H9 (cell line): Measurements from ENCODE around the gene MMP2. TPM values are rescaled to one million over a fixed set of nuclear protein-coding genes. Genes with fewer than 3 reads are reported as not detected.
A peak's percentile ranks its signal among the peaks of the same experiment; 100 is the strongest.

Source experiments
- DNase-seq: peaks from one replicate; pipeline ENCODE4 v3.0.0-alpha.2; 2017
- H2AFZ ChIP-seq: one replicate; pipeline ENCODE4 v1.6.1; 2013; ENCODE audit warnings: mild to moderate bottlenecking, low read length, control low read depth, moderate library complexity
- H2AK5ac ChIP-seq: 2 replicates; pipeline ENCODE4 v1.6.1; 2013; ENCODE audit warnings: low read length, control low read depth, mixed read lengths; ENCODE audit not compliant: insufficient read length
- H2BK120ac ChIP-seq: one replicate; pipeline ENCODE4 v1.6.1; 2013; ENCODE audit warnings: low read depth, mild to moderate bottlenecking, low read length, control low read depth, inconsistent platforms; ENCODE audit not compliant: poor library complexity, severe bottlenecking
- H2BK12ac ChIP-seq: 2 replicates; pipeline ENCODE4 v1.6.1; 2013; ENCODE audit warnings: low read length, control low read depth, mixed read lengths, low read depth; ENCODE audit not compliant: insufficient read length
- H2BK15ac ChIP-seq: 2 replicates; pipeline ENCODE4 v1.6.1; 2013; ENCODE audit warnings: low read depth, low read length, control low read depth
- H2BK20ac ChIP-seq: one replicate; pipeline ENCODE4 v1.6.1; 2013; ENCODE audit warnings: low read depth, mild to moderate bottlenecking, low read length, control low read depth, inconsistent platforms; ENCODE audit not compliant: poor library complexity, severe bottlenecking
- H2BK5ac ChIP-seq: 2 replicates; pipeline ENCODE4 v1.6.1; 2013; ENCODE audit warnings: low read length, control low read depth, mixed read lengths; ENCODE audit not compliant: insufficient read length
- H3K14ac ChIP-seq: 2 replicates; pipeline ENCODE4 v1.6.1; 2013; ENCODE audit warnings: low read length, control low read depth; ENCODE audit not compliant: insufficient read depth
- H3K18ac ChIP-seq: 2 replicates; pipeline ENCODE4 v1.6.1; 2013; ENCODE audit warnings: low read depth, mild to moderate bottlenecking, mixed read lengths, low read length, control low read depth; ENCODE audit not compliant: insufficient read length
- H3K23ac ChIP-seq: 2 replicates; pipeline ENCODE4 v1.6.1; 2013; ENCODE audit warnings: low read length, control low read depth, mixed read lengths, low read depth; ENCODE audit not compliant: insufficient read length
- H3K23me2 ChIP-seq: 2 replicates; pipeline ENCODE4 v1.6.1; 2013; ENCODE audit warnings: low read depth, mild to moderate bottlenecking, mixed read lengths, low read length, control low read depth; ENCODE audit not compliant: insufficient read length, poor library complexity, severe bottlenecking
- H3K27ac ChIP-seq: 2 replicates; pipeline ENCODE4 v1.5.1; 2013; ENCODE audit warnings: low read length, control low read depth, mixed read lengths, low read depth; ENCODE audit not compliant: insufficient read length
- H3K27me3 ChIP-seq: 2 replicates; pipeline ENCODE4 v1.6.1; 2013; ENCODE audit warnings: low read length, control low read depth, inconsistent platforms; ENCODE audit not compliant: insufficient read depth
- H3K4ac ChIP-seq: 2 replicates; pipeline ENCODE4 v1.6.1; 2013; ENCODE audit warnings: low read depth, mild to moderate bottlenecking, control low read depth, inconsistent platforms, low read length, moderate library complexity
- H3K4me1 ChIP-seq: 2 replicates; pipeline ENCODE4 v1.6.1; 2013; ENCODE audit warnings: low read length, control low read depth, inconsistent platforms; ENCODE audit not compliant: insufficient read depth
- H3K4me2 ChIP-seq: 2 replicates; pipeline ENCODE4 v1.6.1; 2013; ENCODE audit warnings: low read length, control low read depth, mixed read lengths; ENCODE audit not compliant: insufficient read length, insufficient read depth
- H3K56ac ChIP-seq: 2 replicates; pipeline ENCODE4 v1.6.1; 2013; ENCODE audit warnings: low read depth, mild to moderate bottlenecking, mixed read lengths, low read length, control low read depth; ENCODE audit not compliant: insufficient read length
- H3K79me1 ChIP-seq: 2 replicates; pipeline ENCODE4 v1.6.1; 2013; ENCODE audit warnings: low read depth, mild to moderate bottlenecking, moderate library complexity, low read length, control low read depth, inconsistent platforms; ENCODE audit not compliant: insufficient read depth, poor library complexity, severe bottlenecking
- H3K79me2 ChIP-seq: 2 replicates; pipeline ENCODE4 v1.6.1; 2013; ENCODE audit warnings: low read length, control low read depth, inconsistent platforms; ENCODE audit not compliant: insufficient read depth
- H3K9ac ChIP-seq: 2 replicates; pipeline ENCODE4 v1.6.1; 2013; ENCODE audit warnings: low read length, control low read depth, mixed read lengths; ENCODE audit not compliant: insufficient read length; ENCODE audit errors: extremely low read depth
- H3K9me3 ChIP-seq: one replicate; pipeline ENCODE4 v1.6.1; 2013; ENCODE audit warnings: low read depth, low read length, inconsistent platforms; ENCODE audit not compliant: control insufficient read depth
- H3T11ph ChIP-seq: one replicate; pipeline ENCODE4 v1.6.1; 2013; ENCODE audit warnings: mild to moderate bottlenecking, low read length, control low read depth, inconsistent platforms
- H4K20me1 ChIP-seq: one replicate; pipeline ENCODE4 v1.6.1; 2013; ENCODE audit not compliant: control insufficient read depth, insufficient read length, insufficient read depth
- H4K5ac ChIP-seq: 2 replicates; pipeline ENCODE4 v1.6.1; 2013; ENCODE audit warnings: low read depth, mild to moderate bottlenecking, mixed read lengths, low read length, control low read depth; ENCODE audit not compliant: insufficient read length
- H4K8ac ChIP-seq: replicated peaks from 2 replicates; pipeline ENCODE4 v1.6.1; 2013; ENCODE audit warnings: low read length, control low read depth, mixed read lengths, low read depth; ENCODE audit not compliant: insufficient read length
- H4K91ac ChIP-seq: 2 replicates; pipeline ENCODE4 v1.6.1; 2013; ENCODE audit warnings: low read depth, mild to moderate bottlenecking, moderate library complexity, mixed read lengths, low read length, control low read depth; ENCODE audit not compliant: insufficient read length
- H3K27ac Mint-ChIP-seq, 3 experiments: 2 replicates in 2 of 3; 3 replicates in 1 of 3; pipeline ENCODE4 v1.8.0; 2020 to 2021; ENCODE audit warnings: mixed read lengths in 3 of 3, mild to moderate bottlenecking in 1 of 3, moderate library complexity in 1 of 3
- H3K27me3 Mint-ChIP-seq: 2 replicates; pipeline ENCODE4 v1.8.0; 2021; ENCODE audit warnings: low read depth, mild to moderate bottlenecking, moderate library complexity, mixed read lengths
- H3K36me3 Mint-ChIP-seq, 3 experiments: 2 replicates in 2 of 3; 3 replicates in 1 of 3; pipeline ENCODE4 v1.8.0; 2020 to 2021; ENCODE audit warnings: low read depth in 3 of 3, mixed read lengths in 3 of 3; ENCODE audit not compliant: insufficient read depth in 1 of 3
- H3K4me1 Mint-ChIP-seq, 2 experiments: 2 replicates each; pipeline ENCODE4 v1.8.0; 2020; ENCODE audit warnings: mixed read lengths in 2 of 2
- H3K4me3 Mint-ChIP-seq, 2 experiments: 2 replicates in 1 of 2; 3 replicates in 1 of 2; pipeline ENCODE4 v1.8.0; 2020 to 2021; ENCODE audit warnings: mild to moderate bottlenecking in 2 of 2, mixed read lengths in 2 of 2, moderate library complexity in 1 of 2
- H3K9me3 Mint-ChIP-seq, 2 experiments: 2 replicates in 1 of 2; 3 replicates in 1 of 2; pipeline ENCODE4 v1.8.0; 2020; ENCODE audit warnings: mild to moderate bottlenecking in 2 of 2, mixed read lengths in 2 of 2, moderate library complexity in 1 of 2
- WGBS: extraction: QIAGEN DNeasy Blood & Tissue Kit; methylation state at CpG from one replicate; pipeline ENCODE4 v1.1.7; 2013; ENCODE audit warnings: missing lambda C conversion rate, low lambda C conversion rate, mixed read lengths; ENCODE audit not compliant: insufficient read length; ENCODE audit errors: extremely low coverage; 5-methylcytosine and 5-hydroxymethylcytosine counted together
- total RNA-seq: library from RNA; stranded (reverse); gene quantifications from 2 replicates; pipeline ENCODE4 v1.2.1, GENCODE V29; 2021
- TF ChIP-seq, protein P1 (sequence below): fragments of 200-600 bp; sonication (generic); conservative IDR thresholded peaks from 3 replicates; pipeline ENCODE4 v1.8.0; 2021; ENCODE audit warnings: antibody characterized with exemption, mild to moderate bottlenecking

Gene MMP2
- total RNA-seq, 1 experiment from 2014 or later: 23.1 TPM

DNA sequence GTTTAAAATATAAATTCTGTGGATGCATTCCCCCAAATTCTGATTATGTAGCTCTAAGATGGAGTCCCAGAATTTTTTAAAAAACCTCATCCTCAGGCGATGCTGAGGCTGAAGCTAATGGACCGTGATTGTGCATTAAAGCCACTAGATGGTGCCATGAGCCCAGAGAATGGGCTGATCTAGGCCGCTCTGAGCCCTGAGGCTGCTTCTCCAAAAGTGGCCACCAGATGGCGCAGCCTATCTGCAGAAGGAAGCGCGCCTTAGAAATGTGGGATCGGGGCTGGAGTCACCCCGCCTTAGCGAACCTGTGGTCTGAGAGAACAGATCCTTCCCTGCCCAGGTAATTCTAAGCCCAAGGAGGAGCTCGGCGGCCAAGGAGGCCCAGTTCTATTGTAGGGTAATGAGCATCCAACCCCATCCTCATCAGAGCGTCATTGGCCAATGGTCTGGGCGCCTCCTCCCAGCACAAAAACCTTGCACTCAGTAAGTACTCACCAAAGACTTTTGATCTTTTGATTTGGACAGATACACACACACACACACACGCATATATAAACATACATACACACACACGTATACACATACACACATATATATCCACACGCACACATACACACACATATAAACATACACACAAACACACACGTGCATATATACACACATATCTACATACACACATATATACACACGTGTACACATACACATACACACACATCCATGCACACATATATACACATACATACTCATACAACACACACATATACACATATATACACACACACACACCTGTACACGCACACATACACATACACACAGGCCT is 13.7 kb upstream of the MMP2 start:
- H3K4ac ChIP-seq: no peak overlapping the region
- H3T11ph ChIP-seq: no peak overlapping the region
- H4K91ac ChIP-seq: no peak overlapping the region
- peaks cover 5 to 13% of the 10 kb centered on the region in 2 experiments; a peak in 2 of 4 replicates for H3K4me1 Mint-ChIP-seq
- peaks cover 44% of the 10 kb centered on the region for H3K27me3 Mint-ChIP-seq
- H4K5ac ChIP-seq: no peak overlapping the region
- H2BK120ac ChIP-seq: no peak overlapping the region
- no peaks in the 10 kb centered on the region for H3K79me2 ChIP-seq
- H3K23me2 ChIP-seq: no peaks in the 10 kb centered on the region
- H3K9ac ChIP-seq: no peak overlapping the region
- no peaks in the 10 kb centered on the region; a peak in 1 of 7 replicates for H3K36me3 Mint-ChIP-seq
- TF ChIP-seq, protein P1, sequence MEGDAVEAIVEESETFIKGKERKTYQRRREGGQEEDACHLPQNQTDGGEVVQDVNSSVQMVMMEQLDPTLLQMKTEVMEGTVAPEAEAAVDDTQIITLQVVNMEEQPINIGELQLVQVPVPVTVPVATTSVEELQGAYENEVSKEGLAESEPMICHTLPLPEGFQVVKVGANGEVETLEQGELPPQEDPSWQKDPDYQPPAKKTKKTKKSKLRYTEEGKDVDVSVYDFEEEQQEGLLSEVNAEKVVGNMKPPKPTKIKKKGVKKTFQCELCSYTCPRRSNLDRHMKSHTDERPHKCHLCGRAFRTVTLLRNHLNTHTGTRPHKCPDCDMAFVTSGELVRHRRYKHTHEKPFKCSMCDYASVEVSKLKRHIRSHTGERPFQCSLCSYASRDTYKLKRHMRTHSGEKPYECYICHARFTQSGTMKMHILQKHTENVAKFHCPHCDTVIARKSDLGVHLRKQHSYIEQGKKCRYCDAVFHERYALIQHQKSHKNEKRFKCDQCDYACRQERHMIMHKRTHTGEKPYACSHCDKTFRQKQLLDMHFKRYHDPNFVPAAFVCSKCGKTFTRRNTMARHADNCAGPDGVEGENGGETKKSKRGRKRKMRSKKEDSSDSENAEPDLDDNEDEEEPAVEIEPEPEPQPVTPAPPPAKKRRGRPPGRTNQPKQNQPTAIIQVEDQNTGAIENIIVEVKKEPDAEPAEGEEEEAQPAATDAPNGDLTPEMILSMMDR: peak; percentile 100
- no peak overlapping the region for H2BK15ac ChIP-seq
- H3K18ac ChIP-seq: no peak overlapping the region
- no peak overlapping the region for H3K56ac ChIP-seq
- no peak overlapping the region for H2BK12ac ChIP-seq
- H3K4me2 ChIP-seq: no peak overlapping the region
- no peak overlapping the region for H3K14ac ChIP-seq
- no peak overlapping the region for H2AK5ac ChIP-seq
- H4K8ac ChIP-seq: no peak overlapping the region
- WGBS: 95% methylated on average over 4 of the region's 19 CpGs
- no peaks in the 10 kb centered on the region for H3K27me3 ChIP-seq
- H3K4me3 Mint-ChIP-seq: no peak overlapping the region
- H3K23ac ChIP-seq: no peak overlapping the region
- no peak overlapping the region for H2AFZ ChIP-seq
- H3K9me3 Mint-ChIP-seq: no peaks in the 10 kb centered on the region; a peak in 1 of 5 replicates
- no peaks in the 10 kb centered on the region for H3K9me3 ChIP-seq
- no peaks in the 10 kb centered on the region for H3K79me1 ChIP-seq
- H4K20me1 ChIP-seq: no peaks in the 10 kb centered on the region
- H2BK5ac ChIP-seq: no peak overlapping the region
- no peaks in the 10 kb centered on the region for H3K4me1 ChIP-seq
- H3K27ac ChIP-seq: no peak overlapping the region
- H2BK20ac ChIP-seq: no peak overlapping the region
- DNase-seq: peak; percentile 88
- no peak overlapping the region for H3K27ac Mint-ChIP-seq
